ENCODE results near the gene TMEM91.

DNA sequence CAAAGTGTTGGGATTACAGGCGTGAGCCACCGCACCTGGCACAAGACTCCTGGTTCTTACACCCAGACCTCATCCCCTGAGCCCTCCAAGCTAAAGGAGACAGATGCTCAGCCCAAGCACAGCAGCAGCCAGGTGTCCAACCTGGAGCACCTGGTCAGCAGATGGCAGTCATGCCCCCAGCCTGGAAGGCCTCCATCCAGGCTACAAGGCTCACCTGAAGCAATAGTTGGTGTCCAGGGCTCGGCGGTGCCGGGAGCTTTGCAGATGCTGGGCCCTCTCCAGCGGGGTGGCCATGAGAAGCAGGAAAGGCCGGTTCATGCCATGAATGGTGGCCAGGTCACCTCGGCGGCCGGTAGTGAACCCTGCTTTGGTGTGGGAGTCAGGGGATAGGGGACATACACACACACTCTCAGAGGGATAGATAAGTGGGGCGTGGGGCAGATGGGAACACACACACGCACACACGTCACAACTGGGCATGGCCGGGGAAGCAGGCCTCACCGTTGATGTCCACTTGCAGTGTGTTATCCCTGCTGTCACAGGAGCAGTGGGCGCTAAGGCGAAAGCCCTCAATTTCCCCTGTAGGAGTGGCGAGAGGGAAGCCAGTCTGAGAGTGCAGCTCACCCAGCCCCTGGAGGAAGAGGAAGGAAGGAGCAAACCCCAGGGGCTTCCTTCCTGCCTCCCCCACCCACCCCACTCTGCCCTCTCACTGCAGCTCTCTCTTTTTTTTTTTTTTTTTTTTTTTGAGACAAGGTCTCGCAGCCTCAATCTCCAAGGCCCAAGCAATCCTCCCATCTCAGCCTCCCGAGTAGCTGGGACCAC lies 34.5 kb upstream of the TMEM91 start:
- TF ChIP-seq POLR2A (IDR thresholded peaks at IDR 0.05; ENCODE audit: low read length) (no peak), GATA1 (IDR thresholded peaks at IDR 0.05; ENCODE audit: low read depth, low read length) (no peak)
